HG03135 (cell line): ENCODE data around the gene BACH2.

Experiments used
- ATAC-seq: cut with Tn5 transposase; IDR thresholded peaks from one replicate; pipeline ENCODE4 v1.9.1; 2021; ENCODE audit warnings: mild to moderate bottlenecking, moderate library complexity; ENCODE audit not compliant: unreplicated experiment

BACH2 gene

DNA sequence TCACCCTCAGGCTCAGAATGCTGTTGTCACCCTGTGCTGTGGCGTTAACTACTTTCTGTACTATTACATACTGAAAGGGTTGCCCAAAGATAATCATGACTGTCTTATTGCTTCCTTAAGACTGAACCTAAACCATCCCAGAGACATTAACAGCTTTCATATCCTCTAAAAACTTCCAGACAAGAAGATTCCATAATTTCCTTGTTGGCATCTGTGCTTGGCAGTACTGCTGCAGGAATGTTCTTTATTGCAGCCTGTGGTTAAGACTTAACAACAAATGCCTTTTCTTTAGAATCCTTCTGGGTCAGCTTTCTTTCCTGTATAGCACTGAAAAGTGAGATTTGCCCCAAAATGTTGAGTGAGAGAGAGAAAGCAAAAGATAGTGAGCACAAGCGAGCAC lies 292.7 kb downstream of the BACH2 start:
- no peak for ATAC-seq

DNA sequence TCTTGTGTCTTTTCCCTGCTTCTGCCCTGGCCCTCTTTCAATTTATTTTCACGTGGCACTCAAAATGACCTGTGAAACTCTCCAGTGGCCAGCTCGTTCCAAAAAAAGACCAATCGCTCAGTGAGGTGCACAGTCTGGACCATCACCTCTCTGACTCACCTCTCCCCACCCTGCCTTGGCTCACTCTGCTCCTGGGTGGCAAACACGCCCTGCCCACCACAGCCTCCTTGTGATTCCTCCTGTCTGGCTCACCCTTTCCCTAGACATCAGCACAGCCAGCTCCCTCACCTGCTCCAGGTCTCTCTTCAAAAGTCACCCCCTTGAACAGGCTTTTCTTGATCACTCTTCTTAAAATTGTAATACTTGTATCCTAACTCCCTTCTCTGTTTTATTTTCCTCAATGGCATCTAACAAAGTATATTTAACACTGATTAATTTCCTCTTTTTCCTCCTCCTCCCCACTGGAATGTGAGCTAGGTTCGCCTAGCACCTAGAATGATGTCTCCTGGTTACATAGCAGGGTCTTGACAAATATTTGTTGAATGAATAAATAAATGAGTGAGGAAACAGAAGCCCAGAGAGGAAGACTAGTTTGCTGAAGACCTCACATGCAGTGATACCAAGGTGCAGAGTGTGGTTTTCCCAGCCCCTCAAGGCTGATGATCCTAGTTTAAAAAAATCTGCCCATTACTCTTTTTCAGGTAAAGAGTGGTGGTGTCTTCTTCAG lies 293.4 kb downstream of the BACH2 start:
- no peak for ATAC-seq

DNA sequence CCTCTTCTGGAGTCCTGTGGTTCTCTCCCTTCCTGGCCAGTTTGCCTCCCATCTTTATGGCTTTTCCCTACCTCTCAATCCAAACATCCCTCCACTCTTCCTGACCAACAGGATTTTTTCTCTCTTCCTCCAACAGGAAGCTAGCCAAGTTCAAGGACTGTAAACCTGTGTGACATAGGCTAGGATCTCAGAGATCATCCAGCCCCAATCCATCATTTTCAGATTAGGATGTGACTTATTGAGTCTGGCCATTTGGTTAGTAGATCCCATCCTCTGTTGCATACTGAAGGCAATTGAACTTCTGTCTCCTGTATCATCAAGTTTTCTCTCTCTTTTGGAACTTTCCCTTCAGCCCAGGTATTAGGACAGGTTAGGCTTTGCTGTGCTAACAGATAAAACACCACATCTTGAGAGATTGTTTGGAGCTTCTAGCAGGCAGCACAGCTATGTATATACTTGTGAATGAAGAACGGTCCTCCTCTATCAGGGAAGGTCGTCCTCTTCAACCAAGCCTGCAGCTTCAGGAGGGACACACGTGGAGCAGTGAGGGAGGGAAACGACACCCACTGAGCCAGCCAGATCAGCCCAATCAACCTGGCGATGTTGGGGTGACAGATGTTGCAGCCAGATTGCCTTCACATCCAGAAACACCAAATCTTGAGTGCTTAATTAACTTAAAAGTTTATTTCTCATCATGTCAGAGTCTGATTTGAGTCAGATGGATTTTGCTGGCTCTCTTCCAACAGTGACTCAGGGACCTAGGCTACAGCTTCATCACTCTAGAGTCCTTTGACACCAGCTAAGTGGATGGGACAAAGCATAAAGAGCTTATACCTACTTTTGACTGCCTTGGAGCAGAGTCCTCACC lies 295.5 kb downstream of the BACH2 start:
- no peak for ATAC-seq

DNA sequence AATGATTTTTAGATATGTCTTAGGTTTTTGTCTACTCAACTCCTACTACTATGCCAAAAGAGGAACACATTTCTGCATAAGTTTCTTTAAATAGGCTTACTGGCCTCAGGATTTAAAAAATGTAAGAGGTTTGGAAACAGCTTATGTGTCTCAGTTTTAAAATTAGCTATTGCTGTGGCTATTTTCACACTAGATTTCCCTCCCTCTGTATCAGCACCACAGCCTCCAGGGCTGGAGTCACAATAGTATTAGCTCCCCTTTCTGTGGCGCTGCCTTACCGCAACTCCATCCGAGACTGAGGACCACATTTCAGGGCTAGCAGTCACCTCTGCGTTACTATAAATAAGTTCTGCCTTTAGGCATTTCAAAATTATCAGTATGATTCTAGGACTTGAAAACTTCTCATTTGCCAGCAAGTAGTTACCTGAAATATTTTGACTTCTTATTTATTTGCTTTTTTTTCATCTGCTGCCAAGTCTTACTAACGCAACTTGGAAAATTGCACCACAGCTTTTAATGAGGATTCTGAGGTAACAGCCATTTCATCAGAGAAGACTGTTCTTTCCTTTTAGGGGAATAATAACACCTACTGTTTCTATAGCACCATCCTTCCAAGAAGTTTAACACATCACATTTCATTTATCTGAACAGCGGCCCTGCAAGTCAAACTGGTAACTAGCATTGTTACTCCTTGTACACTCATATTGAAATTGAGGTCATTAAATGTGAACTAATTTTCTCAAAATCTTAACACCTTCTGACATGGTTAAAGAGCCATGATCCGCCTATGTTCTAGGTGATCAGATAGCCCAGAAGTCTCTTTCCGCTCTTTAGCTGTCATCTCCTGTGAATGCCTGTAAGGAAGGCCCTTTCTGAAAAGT lies 296.5 kb downstream of the BACH2 start:
- ATAC-seq: no peak

DNA sequence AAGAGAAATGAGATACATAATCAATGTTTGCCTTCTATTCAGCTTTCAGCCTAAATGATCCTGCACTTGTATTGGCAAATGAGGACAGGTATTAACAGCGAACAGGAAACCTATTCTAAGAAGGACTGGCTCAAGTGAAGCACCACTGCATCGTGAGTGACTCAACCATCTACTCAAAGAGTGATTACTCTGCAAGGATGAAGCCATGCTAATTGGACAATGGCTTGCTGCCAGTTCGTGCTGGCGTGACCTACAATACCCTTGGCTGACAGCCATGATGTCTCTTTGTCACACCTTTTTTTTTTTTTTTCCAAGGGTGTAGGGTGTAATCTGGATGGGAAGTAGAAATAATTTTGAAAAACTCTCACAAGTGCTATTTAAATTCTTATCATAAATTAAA lies 297.5 kb downstream of the BACH2 start:
- ATAC-seq: no peak

DNA sequence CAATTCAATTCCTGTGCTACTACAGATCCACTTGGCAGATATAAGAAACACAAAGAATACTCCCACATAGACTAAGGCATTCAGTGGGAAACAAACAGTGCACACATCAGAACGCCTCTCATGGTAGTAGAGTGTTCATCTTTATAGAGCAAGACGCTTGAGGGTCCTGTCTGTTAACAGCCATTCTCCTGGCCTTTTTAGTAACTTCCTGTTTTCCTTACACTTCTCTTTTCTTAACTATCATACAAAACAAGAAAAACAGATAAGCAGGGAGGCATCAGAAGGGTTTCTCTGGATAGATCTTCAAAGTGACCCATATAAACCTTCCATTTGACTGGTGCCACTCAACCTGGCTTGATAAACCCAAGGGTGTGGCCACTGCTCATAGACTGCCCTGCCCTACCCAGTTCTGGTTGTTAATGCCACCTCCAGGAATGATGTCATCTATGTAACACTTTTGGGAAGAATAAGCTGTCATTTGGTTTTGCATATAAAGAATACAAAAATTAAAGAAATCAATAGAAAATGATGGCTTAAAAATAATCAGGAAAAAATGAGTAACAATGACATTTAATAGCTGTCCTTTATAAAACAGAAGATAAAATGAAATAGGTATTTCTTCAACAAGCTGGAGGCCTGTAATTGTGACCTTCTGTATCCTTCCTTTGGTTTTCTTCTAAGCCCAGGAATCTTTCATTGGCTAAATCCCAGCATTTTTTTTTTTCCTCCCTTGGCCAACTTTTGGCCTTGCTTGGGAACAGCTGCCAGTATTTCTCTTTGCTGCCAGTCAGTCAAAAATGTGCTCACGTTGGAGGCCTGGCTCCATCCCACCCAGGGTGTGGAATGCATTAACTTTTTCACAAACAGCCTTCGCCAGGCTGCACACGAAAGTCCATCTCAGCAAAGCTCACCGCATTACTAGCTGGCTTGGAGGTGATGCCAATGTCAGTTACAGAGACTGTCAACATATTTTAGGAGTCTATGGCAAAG lies 298.9 kb downstream of the BACH2 start:
- ATAC-seq: no peak

DNA sequence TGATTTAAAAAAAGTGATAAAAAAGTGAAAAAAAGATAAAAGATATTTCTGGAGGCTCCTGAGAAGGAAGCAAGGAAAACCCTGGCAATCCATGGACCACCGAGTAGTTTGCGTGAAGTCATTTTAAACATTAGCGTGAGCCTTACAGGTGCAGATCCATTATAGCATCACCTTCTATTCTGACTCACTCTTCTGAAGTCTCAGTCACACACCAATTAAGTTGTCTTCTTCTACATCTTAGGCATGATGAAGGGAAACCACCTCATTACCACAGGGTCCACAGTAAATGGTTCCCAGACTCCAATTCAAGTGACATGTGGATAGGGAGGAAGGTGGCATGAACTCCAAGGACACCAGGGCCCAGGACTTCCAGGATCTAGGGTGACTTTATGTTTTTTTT lies 303.2 kb downstream of the BACH2 start:
- no peak for ATAC-seq

DNA sequence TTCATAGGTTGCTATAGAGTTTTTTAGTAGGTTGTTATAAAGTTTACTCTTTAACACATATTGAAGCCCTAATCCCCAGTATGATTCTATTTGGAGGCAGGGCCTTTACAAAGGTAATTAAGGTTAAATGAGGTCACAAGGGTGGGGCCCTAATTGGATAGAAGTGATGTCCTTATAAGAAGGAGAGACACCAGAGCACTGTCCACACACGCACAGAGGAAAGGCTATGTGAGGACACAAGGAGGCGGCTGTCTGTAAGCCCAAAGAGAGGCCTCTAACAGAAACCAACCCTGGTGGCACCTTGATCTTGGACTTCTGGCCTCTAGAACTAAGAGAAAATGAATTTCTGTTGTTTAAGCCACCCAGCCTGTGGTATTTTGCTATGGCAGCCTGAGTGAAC lies 303.8 kb downstream of the BACH2 start:
- ATAC-seq: no peak

DNA sequence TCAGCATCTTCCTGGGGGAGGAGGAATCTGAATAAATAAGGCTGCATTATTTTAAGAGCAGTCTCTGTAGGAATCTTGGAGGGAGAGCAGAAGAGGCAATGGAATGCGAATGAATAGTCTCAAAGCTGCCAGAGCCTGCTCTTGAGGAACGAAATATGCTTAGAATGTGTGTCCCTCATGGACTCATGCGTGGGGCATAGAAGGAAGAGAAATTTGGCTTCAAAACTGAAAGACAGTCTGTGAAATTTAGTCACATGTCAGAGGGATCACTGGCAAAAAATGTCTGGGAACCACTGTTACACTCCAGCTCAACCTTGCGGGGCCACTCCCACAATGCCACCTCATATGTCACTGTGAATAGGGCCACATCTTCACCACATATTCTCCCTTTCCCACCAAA lies 306.9 kb downstream of the BACH2 start:
- no peak for ATAC-seq

DNA sequence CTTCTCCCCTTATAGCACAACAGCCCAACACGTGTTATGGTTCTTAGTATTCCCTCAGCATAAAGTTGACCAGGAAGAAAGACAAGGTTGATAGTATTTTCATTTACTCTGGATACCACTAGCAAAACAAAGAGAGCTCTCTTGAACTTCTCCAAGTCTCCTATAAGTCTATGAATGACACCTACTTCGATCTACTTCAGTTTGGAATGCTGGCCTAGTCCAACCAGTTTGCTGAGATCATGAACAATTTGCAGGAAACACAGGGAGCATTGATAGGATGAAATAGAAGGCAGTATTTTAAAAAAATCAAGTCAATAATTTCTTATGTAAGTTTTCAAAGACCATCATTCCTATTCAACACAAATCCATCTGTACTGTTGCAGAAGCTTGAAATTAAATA lies 308.8 kb downstream of the BACH2 start:
- ATAC-seq: no peak

DNA sequence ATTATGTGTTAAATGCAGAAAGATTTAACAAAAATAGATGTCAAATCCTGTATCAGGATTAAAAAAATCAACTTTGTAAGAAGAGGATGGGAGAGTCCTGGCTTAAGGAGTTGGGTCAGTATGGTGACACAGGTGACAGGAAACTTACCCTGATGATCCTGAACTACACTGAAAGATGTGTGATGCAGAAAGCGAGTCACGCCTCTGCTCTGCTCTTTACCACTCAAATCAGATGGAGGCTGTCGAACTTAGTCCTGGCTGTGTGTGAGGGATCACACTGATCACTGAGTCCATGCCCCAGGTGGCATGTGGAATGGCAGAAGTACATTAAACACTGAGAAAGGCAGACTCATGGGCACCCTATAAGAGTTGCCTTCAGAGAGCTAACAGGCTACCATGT lies 309.5 kb downstream of the BACH2 start:
- ATAC-seq: no peak

DNA sequence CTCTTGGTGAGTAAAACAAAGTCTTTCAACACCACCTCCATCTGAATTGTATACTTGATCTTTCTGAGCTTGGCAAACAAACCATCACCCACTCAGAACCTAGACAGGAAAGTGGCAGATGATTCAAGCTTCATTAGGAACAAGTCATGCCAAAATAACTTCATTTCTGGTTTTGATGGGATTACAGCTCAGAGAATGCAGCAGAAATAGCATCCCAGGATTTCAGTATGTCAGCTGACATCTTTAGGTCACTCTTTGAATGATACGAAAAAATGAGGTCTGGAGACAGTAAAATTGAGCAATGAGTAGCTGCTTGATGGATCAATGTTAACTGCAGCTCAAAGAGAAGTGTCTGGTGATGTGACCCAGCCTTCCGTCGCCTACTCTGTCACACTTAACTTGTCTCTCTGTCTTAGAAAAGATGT lies 310.0 kb downstream of the BACH2 start:
- no peak for ATAC-seq

DNA sequence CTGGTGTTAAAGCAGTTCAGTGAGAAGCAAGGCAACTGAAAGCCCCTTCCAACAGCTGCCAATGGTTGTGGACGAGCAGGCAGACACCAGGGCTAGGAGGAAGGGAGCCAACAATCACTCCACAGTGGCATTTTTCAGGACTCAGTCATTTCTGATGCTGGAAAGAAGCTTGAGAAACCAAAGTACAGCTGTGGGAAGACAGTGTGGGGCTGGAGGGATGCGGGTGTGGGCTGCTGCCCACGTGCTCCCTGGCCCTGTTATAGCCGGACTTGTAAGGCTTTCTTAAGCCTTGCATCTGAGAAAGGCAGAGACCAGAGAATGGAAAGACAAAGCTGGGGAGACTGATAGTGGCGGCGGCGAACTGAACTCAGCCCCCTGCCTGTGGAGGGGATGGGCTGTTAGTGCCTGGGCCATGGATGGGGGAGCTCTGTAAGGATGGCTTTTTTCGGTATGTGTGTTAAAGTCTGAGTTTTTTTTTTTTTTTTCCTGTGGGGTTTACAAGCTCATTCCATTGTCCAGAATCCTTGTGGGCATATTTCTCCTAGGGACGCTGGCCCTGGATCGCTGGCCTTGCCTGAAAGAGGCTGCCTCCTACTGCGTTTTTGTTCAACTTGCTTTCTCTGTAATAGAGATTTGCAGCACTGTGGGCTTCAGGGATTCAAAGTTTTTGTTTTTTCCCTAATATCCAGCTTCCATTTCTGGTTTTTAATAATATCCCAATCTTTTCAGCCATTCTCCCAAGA lies 310.7 kb downstream of the BACH2 start:
- ATAC-seq: no peak

DNA sequence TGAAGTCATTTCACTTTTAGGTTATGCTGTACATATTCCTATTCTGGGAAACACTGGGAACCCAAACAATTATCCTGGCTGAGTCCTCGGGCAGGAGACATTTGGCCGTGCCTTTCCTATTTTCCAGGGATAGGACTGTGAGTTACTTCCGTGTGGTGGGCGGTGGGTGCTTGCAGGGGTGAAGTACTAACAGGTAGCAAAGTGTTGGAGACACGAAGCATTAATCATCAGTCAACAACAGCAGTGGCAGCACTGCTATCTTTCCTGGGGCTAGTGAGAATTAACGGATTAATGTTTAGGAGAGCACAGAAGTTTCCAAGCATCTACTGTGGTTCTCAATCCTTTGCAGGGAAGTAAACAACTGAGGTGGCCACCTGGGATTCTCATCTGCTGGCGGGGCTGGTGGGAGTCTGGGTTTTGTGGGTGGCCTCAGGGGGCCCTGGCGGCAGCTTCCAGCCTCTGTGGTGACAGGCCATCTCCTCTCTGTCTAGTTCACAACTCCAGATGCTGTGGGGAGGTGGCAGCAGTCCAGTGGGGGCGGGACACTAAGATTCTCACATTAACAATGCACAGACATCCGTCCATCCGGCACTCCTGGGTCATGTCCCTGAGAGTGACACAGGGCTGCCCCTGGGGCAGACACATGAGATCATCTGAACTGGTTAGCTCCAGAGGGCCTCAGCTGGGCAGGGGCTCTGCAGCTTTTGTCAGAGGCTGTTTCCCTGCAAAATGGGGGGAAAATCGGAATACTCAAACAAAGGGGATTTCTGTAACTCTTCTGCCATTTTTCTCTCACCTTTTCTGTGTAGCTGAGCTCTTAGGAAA lies 311.5 kb downstream of the BACH2 start:
- ATAC-seq: no peak

DNA sequence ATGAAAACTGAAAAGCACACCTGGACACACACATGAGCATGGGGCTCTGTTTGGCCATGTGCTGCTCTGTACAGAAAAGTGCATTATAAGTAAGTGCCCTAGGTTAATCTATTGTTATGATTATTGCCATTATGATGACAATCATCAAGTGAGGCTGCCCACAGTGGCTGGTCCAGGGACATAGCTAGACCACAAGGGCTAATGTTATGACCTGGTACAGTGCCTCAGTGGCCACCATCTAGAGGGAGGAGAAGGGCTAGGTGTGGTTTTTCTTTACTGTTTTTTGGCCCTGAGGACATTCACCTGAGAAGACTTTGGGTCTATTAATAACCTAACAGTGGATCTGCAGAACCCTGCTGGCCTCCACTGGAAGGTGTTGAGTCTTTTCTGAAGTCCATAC lies 316.3 kb downstream of the BACH2 start:
- ATAC-seq: no peak

DNA sequence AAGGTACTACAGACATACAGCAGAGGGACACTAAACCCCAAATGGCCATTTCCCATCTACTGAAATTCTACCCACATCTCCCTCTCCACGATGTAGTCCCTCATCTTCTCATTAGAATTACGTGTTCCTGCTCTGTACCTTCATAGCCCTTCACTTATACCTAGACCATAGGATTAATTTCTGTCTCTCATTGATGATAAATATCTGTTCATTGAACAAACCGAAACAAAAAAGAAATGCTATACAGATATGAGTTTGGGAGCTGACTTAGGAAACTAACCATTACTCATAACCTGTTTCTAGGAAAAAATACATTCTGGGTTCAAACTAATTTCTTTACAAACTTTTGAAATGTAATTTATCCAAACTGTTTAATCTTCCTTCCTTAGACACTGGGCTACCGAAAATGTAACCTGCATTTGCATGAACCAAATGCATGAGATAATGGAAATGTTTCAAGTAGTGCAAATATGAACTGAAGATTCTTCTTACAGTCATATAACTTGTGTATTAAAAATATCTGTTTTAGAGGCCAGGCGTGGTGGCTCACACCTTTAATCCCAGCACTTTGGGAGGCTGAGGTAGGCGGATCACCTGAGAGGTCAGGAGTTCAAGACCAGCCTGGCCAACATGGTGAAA lies 317.0 kb downstream of the BACH2 start:
- no peak for ATAC-seq

DNA sequence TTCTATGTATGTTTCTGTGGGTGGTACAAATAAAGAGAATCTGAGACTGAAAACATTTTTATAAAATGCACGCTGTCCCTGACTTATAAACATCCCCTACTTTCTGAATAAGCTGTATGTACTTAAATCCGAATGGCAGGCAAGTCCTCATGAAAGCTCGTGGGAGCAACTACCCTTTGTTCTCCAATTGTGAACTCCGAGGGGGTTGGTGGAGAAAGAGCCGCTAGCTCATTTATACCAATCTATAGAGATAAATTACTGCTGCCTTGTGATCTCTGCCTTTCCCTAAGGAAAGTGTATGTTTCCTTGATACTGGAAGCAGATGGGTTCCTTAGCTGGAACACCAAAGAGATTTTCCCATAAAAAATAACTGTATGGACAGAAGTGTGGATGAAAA lies 317.9 kb downstream of the BACH2 start:
- no peak for ATAC-seq
